ENCODE data around the gene HDAC7.

DNA sequence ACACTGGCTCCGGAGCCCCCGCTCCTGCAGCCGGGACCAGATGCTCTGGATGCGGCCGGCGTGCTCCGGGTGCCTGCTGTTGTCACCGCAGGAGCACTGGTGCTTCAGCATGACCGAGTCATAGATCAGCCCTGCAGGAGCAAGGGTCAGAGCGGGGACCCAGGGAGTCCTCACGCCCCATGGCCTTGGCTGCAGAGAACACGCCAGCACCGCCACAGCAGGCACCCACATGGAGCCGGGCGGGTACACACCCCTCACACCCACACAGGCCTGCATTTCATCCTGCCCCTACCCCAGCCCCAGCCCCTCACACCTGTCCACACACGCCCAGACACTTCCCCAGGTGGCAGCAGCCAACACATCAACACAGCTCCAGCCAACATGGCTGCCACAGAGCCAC is 27.8 kb downstream of the HDAC7 start:
- TF ChIP-seq EP300 (IDR thresholded peaks at IDR 0.05) = no peak
- TF ChIP-seq, protein P1, sequence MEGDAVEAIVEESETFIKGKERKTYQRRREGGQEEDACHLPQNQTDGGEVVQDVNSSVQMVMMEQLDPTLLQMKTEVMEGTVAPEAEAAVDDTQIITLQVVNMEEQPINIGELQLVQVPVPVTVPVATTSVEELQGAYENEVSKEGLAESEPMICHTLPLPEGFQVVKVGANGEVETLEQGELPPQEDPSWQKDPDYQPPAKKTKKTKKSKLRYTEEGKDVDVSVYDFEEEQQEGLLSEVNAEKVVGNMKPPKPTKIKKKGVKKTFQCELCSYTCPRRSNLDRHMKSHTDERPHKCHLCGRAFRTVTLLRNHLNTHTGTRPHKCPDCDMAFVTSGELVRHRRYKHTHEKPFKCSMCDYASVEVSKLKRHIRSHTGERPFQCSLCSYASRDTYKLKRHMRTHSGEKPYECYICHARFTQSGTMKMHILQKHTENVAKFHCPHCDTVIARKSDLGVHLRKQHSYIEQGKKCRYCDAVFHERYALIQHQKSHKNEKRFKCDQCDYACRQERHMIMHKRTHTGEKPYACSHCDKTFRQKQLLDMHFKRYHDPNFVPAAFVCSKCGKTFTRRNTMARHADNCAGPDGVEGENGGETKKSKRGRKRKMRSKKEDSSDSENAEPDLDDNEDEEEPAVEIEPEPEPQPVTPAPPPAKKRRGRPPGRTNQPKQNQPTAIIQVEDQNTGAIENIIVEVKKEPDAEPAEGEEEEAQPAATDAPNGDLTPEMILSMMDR (IDR thresholded peaks at IDR 0.05) = no peak

All from esophagus muscularis mucosa (tissue), 3 donors.